Left renal pelvis (tissue), 4 donors: ENCODE results near the gene CFTR. TPM values are rescaled to one million over a fixed set of nuclear protein-coding genes. Genes with fewer than 3 reads are reported as not detected.

Experiments used
- DNase-seq, 4 donors: peaks; one replicate each; pipeline ENCODE4 v3.0.0-alpha.2; 2013; ENCODE audit warnings: low read depth in 4 of 4, low spot score in 3 of 4
- polyA plus RNA-seq, 4 donors: library from polyadenylated mRNA; unstranded; fragments of 120-200 nt; gene quantifications; one replicate each; pipeline ENCODE4 v1.2.1, GENCODE V29; 2013; ENCODE audit not compliant: insufficient read length in 4 of 4

CFTR gene
- polyA plus RNA-seq, 4 donors: 0.82 to 9.1 (median 4.5) TPM

GRCh38 chr7:117581424-117581823, 101.6 kb downstream of the CFTR start:
- DNase-seq: no peak

- no peak for DNase-seq
These were observed 102.4 kb downstream of the CFTR start for GRCh38 chr7:117582219-117582704.

- no peak for DNase-seq
These were observed 108.1 kb downstream of the CFTR start for GRCh38 chr7:117587931-117588330.

GRCh38 chr7:117588352-117588794, 108.5 kb downstream of the CFTR start:
- no peak for DNase-seq

GRCh38 chr7:117590191-117590590, 110.4 kb downstream of the CFTR start:
- no peak for DNase-seq

- DNase-seq: no peak
These were observed 112.3 kb downstream of the CFTR start for GRCh38 chr7:117592011-117592635.

- DNase-seq: no peak
These were observed 116.3 kb downstream of the CFTR start for GRCh38 chr7:117596134-117596533.

GRCh38 chr7:117597755-117598154, 117.9 kb downstream of the CFTR start:
- no peak for DNase-seq

- DNase-seq: no peak
These were observed 121.1 kb downstream of the CFTR start for GRCh38 chr7:117600911-117601310.

- DNase-seq: no peak
These were observed 123.8 kb downstream of the CFTR start for GRCh38 chr7:117603627-117604026.

GRCh38 chr7:117605712-117606111, 125.9 kb downstream of the CFTR start:
- no peak for DNase-seq

GRCh38 chr7:117606132-117606531, 126.3 kb downstream of the CFTR start:
- DNase-seq: no peak

GRCh38 chr7:117610396-117610795, 130.6 kb downstream of the CFTR start:
- no peak for DNase-seq

- no peak for DNase-seq
These were observed 132.8 kb downstream of the CFTR start for GRCh38 chr7:117612637-117613036.

- DNase-seq: no peak
These were observed 136.9 kb downstream of the CFTR start for GRCh38 chr7:117616694-117617093.

- no peak for DNase-seq
These were observed 139.9 kb downstream of the CFTR start for GRCh38 chr7:117619681-117620080.

- no peak for DNase-seq
These were observed 141.3 kb downstream of the CFTR start for GRCh38 chr7:117621075-117621618.

- no peak for DNase-seq
These were observed 143.8 kb downstream of the CFTR start for GRCh38 chr7:117623606-117624005.

- no peak for DNase-seq
These were observed 150.7 kb downstream of the CFTR start for GRCh38 chr7:117630501-117630900.

GRCh38 chr7:117630907-117631564, 151.2 kb downstream of the CFTR start:
- DNase-seq: no peak

GRCh38 chr7:117631652-117632051, 151.8 kb downstream of the CFTR start:
- no peak for DNase-seq

- DNase-seq: no peak
These were observed 158.1 kb downstream of the CFTR start for GRCh38 chr7:117637937-117638336.
